Measurements from ENCODE around the gene SLC41A3. TPM values are rescaled to one million over a fixed set of nuclear protein-coding genes. Genes with fewer than 3 reads are reported as not detected.
"Not testable (repeated sequence)": the region's sequence is repeated elsewhere in the genome, so short reads cannot be mapped to it uniquely, and the experiment has no call there.

Gene SLC41A3
- total RNA-seq, 2 donors from 2014 or later = 33.1 to 50.8 TPM

DNA sequence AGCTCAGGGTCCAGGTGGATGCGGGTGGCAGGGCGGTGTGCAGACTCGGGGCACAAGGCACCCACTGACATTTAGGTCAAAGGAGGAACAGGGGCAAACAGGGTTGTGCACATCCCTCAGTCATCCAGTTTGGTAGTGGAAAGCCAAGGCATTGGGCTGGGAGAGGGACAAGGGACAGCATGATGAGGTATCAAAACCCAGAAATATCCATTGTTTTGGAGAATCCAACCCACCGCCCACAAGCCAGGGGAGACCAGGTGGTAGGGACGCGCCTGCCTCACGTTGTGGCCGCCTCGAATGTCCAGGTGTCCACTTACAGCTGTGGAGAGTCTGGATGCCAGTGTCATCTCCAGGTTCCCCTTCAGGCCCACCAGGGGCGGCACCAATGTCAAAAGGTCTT, 33.3 kb downstream of the SLC41A3 start:
- Mint-ChIP-seq H3K27me3 (no peaks in the 10 kb centered on the region), H3K9me3 (no peaks in the 10 kb centered on the region), H3K4me1 (no peaks in the 10 kb centered on the region), H3K27ac (peak overlapping the region; percentile 29), H3K36me3 (ENCODE audit: low read depth) (peaks cover 14% of the 10 kb centered on the region), H3K4me3 (no peak overlapping the region)
- ATAC-seq (replicated peaks) = no peak

DNA sequence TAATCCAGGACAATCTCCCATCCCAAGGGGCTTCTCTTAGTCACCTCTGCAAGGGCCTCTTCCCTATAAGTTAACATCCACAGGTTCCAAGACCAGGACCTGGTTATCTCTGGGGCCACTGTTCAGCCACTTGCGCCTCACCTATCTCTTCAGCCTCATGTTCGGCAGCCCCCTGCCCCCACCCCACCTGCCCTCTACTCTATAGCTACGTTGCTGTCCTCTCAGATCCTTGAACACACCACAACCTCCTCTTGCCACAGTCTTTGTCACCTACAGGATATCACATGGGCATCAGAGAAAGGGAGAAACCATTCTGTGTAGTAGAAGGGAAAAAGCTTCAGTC, 33.9 kb downstream of the SLC41A3 start:
- Mint-ChIP-seq H3K27ac (peak overlapping the region; percentile 29), H3K4me3 (no peak overlapping the region), H3K4me1 (no peaks in the 10 kb centered on the region), H3K27me3 (no peaks in the 10 kb centered on the region), H3K9me3 (no peaks in the 10 kb centered on the region), H3K36me3 (ENCODE audit: low read depth) (peaks cover 14% of the 10 kb centered on the region)
- ATAC-seq (replicated peaks) = no peak

DNA sequence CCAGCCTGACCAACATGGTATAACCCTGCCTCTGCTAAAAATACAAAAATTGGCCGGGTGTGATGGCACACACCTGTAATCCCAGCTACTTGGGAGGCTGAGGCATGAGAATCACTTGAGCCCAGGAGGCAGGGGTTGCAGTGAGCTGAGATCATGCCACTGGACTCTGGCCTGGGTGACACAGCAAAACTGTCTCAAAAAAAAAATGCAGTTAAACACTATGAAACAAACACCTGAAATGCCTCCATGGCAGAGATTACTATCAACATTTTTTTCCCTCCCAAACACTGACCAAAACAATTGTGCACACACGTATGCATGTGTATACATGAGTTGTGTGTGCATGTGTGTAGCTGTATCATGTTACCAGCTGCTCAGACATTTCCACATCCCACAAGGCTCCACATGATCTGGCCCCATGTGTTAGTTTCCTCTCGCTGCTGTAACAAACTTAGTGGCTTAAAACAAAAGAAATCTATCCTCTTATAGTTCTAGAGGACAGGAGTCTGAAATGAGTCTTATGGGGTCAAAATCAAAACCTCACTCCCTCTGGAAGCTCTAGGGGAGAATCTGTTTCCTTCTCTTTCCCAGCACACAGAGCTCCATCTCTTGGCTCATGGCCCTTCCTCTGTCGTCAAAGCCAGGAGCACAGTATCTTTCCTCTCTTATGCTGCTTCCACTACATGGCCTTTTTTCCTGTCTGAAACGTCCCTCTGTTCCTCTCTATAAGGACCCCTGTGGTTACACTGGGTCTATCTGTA, 34.5 kb downstream of the SLC41A3 start:
- Mint-ChIP-seq H3K27me3 (no peaks in the 10 kb centered on the region), H3K36me3 (ENCODE audit: low read depth) (peaks cover 14% of the 10 kb centered on the region), H3K27ac (peak overlapping the region; percentile 29), H3K4me3 (no peak overlapping the region), H3K9me3 (no peaks in the 10 kb centered on the region), H3K4me1 (no peaks in the 10 kb centered on the region)
- ATAC-seq (replicated peaks) = no peak

DNA sequence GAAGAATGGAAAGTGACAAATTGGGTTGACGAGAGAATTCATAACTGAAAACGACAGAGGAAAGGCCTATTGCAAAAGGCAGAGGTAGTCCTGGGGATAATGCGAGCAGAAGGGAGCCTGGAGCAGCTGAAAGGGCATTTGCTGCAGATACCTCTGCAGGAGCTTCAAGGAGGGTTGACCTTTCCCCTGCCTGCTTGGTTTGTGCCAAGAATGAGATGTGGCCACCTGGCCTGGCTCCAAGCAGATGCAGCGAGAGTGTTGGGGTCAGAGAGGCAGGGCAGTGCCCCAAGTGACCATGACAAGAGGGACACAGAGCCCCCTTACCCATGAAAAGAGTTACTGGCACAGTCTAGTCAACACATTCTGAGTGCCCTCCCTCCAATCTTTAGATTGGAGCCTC, 43.5 kb downstream of the SLC41A3 start:
- Mint-ChIP-seq H3K4me3 (no peak overlapping the region), H3K36me3 (ENCODE audit: low read depth) (peaks cover 24% of the 10 kb centered on the region), H3K4me1 (peaks cover 11% of the 10 kb centered on the region), H3K27ac (no peak overlapping the region), H3K27me3 (no peaks in the 10 kb centered on the region), H3K9me3 (peaks cover 7% of the 10 kb centered on the region)
- ATAC-seq (replicated peaks) = no peak

DNA sequence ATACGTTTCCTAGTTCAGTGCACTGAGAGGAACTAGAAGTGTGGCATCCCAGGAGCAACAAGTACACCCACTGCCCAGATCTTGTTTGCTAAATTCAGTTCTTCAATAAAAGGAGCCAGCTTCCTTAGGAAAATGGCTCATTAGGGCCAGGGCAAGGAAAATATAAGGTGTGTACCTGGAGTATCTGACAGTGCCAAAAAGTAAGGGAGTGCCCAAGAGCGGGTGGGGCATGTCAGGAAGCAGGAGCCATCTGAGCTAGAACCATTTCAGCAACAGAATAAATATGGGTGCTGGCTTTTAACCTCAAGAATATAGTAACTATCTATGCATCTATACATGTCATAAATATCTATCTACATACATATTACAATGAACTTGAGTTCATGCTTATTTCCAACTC, 44.1 kb downstream of the SLC41A3 start:
- Mint-ChIP-seq H3K27ac (no peak overlapping the region), H3K36me3 (ENCODE audit: low read depth) (peaks cover 29% of the 10 kb centered on the region), H3K4me3 (no peak overlapping the region), H3K9me3 (peaks cover 7% of the 10 kb centered on the region), H3K4me1 (peaks cover 16% of the 10 kb centered on the region), H3K27me3 (no peaks in the 10 kb centered on the region)
- no peak for ATAC-seq (replicated peaks)

DNA sequence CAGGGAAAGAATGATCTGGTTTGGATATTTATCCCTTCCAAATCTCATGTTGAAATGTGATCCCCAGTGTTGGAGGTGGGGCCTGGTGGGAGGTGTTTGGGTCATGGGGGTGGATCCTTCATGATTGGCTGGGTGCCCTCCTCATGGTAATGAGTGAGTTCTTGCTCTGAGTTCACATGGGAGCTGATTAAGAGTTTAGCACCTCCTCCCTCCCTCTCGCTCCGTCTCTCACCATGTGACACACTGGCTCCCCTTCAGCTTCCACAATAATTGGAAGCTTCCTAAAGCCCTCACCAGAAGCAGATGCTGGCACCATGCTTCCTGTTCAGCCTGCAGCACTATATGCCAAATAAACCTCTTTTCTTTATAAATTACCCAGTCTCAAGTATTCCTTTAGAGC, 45.1 kb downstream of the SLC41A3 start:
- not testable (repeated sequence) for H3K27me3 Mint-ChIP-seq; H3K9me3 Mint-ChIP-seq; ATAC-seq (replicated peaks); H3K4me3 Mint-ChIP-seq; H3K27ac Mint-ChIP-seq
- peaks cover 34% of the 10 kb centered on the region for H3K36me3 Mint-ChIP-seq (ENCODE audit: low read depth)
- peaks cover 14% of the 10 kb centered on the region for H3K4me1 Mint-ChIP-seq

DNA sequence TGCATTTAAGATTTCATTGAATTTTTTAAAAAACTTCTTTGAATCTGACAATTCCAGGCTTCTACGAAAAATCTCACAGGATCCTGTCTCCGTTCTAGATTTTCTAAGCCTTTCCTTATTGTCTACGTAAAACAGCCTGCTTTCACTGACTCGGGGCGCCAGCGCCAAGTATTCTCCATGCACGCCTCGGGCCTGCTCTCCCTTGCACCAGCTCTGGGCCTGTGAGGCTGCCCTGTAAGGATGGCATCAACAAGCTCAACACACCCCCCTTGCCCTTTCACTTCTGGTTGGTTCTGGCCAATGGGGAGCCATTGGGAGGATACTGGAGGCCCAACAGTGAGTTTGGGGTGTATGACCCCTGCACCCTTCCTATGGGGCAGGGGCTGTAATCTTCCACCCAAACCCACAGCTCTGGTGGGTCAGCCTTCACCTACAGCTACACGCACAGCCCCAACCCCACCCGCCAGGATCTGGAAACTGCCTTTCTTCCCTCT, 47.8 kb downstream of the SLC41A3 start:
- Mint-ChIP-seq H3K27ac (no peak overlapping the region), H3K36me3 (ENCODE audit: low read depth) (peaks cover 58% of the 10 kb centered on the region), H3K27me3 (no peaks in the 10 kb centered on the region), H3K4me1 (peaks cover 14% of the 10 kb centered on the region), H3K4me3 (no peak overlapping the region), H3K9me3 (peaks cover 3% of the 10 kb centered on the region)
- no peak for ATAC-seq (replicated peaks)

DNA sequence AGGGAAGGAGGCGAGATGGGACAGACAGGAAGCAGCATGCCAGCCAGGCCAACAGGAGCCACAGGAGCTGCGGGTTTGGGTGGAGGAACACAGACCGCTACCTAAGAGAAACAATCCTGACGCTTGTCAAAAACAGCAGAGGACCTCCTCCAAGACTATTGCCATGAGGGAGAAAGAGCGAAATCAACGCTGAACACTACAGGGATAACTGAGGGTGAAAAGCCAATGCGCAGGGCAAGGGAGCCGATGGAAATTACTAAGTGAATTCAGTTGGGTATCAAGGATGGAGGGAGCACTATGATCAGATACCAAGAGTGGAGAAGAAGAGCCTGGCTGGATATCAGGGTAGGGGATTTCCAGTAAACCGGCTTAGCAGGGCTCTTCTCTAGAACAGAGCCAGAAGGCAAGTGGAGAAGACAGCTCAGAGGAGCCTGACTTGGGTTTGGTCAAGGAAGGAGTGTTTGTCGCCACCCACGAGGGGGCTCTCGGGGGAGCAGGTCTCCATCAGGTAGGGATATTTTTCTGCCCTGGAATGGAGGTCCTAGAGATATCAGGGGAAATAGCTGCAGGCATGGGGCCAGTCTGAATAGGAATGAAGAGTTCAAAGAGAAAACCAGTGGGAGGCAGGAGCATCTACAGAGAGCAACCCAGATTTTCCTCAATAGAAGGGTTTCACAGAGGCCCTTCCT, 48.4 kb downstream of the SLC41A3 start:
- Mint-ChIP-seq H3K4me3 (no peak overlapping the region), H3K9me3 (peaks cover 3% of the 10 kb centered on the region), H3K27ac (peak overlapping the region; percentile 63), H3K4me1 (peaks cover 14% of the 10 kb centered on the region), H3K27me3 (no peaks in the 10 kb centered on the region), H3K36me3 (ENCODE audit: low read depth) (peaks cover 60% of the 10 kb centered on the region)
- no peak for ATAC-seq (replicated peaks)

DNA sequence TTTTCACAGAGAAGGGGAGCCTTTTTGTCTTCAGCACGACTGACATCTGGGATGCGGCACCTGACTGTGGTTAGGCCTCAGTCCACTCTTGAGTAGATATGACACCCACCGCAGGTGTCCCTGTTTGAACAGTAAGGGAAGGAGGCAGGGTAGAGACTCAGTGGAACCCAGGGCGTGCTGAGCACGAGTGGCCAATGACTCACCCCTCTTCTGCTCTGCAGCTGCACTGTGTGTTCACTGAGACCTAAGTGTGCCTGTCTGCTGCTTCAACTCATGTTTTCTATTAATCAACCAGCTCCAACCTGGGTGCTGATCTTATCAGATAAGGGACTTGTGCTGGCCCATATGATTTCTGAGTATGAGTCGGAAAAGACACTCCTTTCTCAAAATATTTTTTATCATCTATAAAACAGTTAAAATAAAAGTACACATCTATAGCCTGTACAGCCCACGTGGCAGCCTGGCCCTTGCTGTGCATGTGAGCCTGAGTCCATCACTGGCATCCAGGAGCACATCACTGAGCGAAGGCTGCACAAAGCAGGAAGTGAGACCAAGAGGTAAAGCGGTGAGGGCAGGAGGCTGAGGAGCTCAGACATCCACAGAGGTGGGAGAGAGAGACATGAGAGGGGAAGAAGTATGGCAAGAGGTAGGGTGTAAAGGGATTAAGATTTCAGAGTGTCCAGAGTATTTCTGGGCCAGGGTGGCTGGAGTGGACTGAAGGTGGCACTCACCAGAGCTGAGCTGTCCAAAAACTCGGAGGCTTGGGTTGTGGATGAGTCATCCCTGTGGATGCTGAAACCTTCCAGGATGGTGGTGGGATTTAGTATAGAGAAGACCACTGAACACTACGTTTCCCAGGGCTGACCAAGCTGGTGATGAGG, 49.2 kb downstream of the SLC41A3 start:
- H3K36me3 Mint-ChIP-seq (ENCODE audit: low read depth) = peaks cover 55% of the 10 kb centered on the region
- no peaks in the 10 kb centered on the region for H3K27me3 Mint-ChIP-seq
- H3K4me1 Mint-ChIP-seq = peaks cover 14% of the 10 kb centered on the region
- H3K27ac Mint-ChIP-seq = peak overlapping the region; percentile 63
- peak; percentile 50 for ATAC-seq (replicated peaks)
- peaks cover 3% of the 10 kb centered on the region for H3K9me3 Mint-ChIP-seq
- no peak overlapping the region for H3K4me3 Mint-ChIP-seq

DNA sequence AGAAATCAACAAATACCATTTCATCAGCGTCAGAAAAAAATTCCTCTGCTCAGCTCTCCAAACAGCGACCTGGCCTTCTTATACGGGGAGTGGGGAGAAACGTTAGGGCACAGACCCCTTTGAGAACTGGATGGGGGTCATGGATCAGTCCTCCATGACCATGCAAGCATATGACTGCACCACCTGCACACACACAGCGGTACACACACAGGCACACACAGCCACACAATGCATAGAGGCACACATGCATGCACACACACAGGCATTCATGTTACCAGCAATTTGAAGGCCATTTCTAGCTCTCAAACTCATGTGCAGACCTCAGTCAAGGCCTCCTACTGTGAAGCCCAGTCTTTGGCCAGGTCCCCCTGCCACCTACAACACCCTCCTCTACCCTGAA, 50.2 kb downstream of the SLC41A3 start:
- Mint-ChIP-seq H3K4me3 (no peak overlapping the region), H3K27ac (no peak overlapping the region), H3K36me3 (ENCODE audit: low read depth) (peaks cover 64% of the 10 kb centered on the region), H3K9me3 (peaks cover 3% of the 10 kb centered on the region), H3K4me1 (peaks cover 14% of the 10 kb centered on the region), H3K27me3 (no peaks in the 10 kb centered on the region)
- ATAC-seq (replicated peaks) = no peak

DNA sequence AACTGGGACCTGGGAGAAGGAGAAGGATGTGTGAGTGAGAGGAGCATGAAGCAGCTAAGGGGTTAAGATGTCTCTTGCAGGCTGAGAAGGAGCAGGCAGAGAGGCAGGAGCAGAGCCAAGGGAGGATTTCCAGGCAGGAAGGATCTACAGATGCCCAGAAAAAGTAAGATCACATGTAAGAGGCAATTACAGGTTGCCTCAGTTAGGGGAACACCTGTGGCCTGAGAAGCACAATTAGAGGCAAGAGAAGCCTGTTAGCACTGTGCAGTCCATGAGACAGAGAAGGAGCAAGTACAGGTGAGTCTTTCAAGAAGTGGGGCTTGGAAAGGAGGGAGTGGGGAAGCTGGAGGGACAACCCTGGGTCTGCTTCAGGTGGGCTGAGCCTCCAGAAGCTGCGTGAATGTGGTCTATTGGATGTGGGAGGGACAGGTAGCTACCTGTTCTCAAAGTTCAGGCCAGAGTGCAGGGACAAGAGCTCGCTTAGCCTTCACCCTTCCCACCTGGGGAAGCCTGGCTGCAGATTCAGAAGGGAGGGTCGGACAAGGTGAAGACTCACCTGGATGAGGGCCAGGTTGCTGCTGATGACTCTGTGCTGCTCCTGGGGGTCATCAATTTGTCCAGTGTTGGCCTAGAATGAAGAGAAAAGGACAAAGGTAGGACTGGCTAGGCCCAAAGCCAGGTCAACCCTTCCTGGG, 50.7 kb downstream of the SLC41A3 start:
- H3K4me3 Mint-ChIP-seq = no peak overlapping the region

DNA sequence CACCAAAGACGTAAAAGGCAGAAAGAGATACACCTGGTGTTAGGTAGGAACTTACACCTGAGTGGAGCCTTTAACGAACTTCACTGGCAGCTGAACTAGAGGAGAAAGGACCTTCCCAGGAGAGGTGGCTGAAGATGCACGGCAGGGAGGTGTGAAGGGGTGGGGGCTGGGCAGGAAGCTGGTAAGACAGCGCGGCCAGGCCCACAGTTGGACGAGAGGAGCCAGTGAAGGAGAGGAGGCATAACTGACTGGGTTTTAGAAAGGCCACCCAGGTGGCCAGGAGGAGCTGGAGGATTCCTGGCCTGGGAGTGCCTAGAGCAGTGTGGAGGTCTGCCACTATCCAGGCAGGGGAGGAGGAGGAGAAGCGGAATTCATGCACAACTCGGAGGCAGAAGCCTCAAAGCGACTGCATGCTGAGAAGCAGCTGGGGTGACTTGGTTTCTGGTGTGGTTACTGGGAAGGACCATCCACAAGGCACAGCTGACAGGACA, 51.9 kb downstream of the SLC41A3 start:
- peaks cover 11% of the 10 kb centered on the region for H3K9me3 Mint-ChIP-seq
- H3K4me3 Mint-ChIP-seq = no peak overlapping the region
- H3K27ac Mint-ChIP-seq = no peak overlapping the region
- peaks cover 20% of the 10 kb centered on the region for H3K4me1 Mint-ChIP-seq
- H3K36me3 Mint-ChIP-seq (ENCODE audit: low read depth) = peaks cover 73% of the 10 kb centered on the region
- H3K27me3 Mint-ChIP-seq = no peaks in the 10 kb centered on the region
- no peak for ATAC-seq (replicated peaks)

More for the DNA sequence above, 50.7 kb downstream of the SLC41A3 start:
- no peak for ATAC-seq (replicated peaks)
- no peak overlapping the region for H3K27ac Mint-ChIP-seq
- peaks cover 14% of the 10 kb centered on the region for H3K4me1 Mint-ChIP-seq
- H3K36me3 Mint-ChIP-seq (ENCODE audit: low read depth) = peaks cover 69% of the 10 kb centered on the region
- no peaks in the 10 kb centered on the region for H3K27me3 Mint-ChIP-seq
- H3K9me3 Mint-ChIP-seq = peaks cover 3% of the 10 kb centered on the region

DNA sequence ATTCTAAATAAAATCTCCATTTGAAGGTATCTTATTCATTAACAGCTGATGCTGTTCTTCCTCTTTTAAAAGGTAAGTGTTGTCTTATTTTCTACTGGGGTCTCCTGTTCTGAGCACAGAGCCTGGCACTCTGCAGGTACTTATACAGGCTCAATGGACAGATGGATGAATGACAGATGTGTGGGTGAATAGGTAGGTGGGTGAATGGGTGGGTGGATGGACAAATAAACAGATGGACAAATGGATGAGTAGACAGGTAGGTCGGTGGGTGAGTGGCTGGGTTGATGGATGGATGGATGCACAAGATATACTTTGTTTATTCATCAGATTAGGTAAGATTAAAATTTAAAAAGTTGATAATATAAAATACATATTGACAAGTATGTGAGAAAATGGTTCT, 53.5 kb downstream of the SLC41A3 start:
- H3K4me3 Mint-ChIP-seq = no peak overlapping the region
- peaks cover 23% of the 10 kb centered on the region for H3K4me1 Mint-ChIP-seq
- no peak for ATAC-seq (replicated peaks)
- H3K36me3 Mint-ChIP-seq (ENCODE audit: low read depth) = peaks cover 64% of the 10 kb centered on the region
- H3K9me3 Mint-ChIP-seq = peaks cover 8% of the 10 kb centered on the region
- no peak overlapping the region for H3K27ac Mint-ChIP-seq
- no peaks in the 10 kb centered on the region for H3K27me3 Mint-ChIP-seq

DNA sequence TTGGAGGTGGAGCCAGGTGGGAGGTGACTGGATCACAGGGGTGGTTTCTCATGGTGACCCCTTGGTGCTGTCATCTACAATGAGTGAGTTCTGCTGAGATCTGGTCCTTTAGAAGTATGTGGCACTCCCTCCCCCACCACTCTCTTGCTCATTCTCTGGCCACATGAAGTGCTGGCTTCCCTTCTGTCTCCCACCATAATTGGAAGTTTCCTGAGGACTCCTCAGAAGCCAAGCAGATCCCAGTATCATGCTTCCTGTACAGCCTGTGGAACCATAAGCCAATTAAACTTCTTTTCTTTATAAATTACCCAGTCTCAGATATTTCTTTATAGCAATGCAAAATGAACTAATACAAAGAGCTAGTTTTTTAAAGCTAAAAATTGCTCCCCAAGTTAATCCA, 54.7 kb downstream of the SLC41A3 start:
- H3K36me3 Mint-ChIP-seq (ENCODE audit: low read depth) = peaks cover 54% of the 10 kb centered on the region
- no peak for ATAC-seq (replicated peaks)
- peaks cover 14% of the 10 kb centered on the region for H3K4me1 Mint-ChIP-seq
- no peak overlapping the region for H3K27ac Mint-ChIP-seq
- H3K27me3 Mint-ChIP-seq = no peaks in the 10 kb centered on the region
- H3K4me3 Mint-ChIP-seq = no peak overlapping the region
- peaks cover 8% of the 10 kb centered on the region for H3K9me3 Mint-ChIP-seq

All from activated T-helper 17 cell treated with anti-CD3 and anti-CD28 coated beads, Interleukin-2, amount 50 U/mL, for 72 hours (primary cell).